NT2/D1 (cell line): ENCODE data around the gene DAB2.

ENCODE experiments used
- DNase-seq: peaks from one replicate; pipeline ENCODE4 v3.0.0-alpha.2; 2011; ENCODE audit warnings: low read depth, low spot score
- H3K27me3 ChIP-seq: 2 replicates; pipeline ENCODE4 v1.6.0; 2011; ENCODE audit warnings: mild to moderate bottlenecking; ENCODE audit not compliant: insufficient read length, insufficient read depth
- H3K36me3 ChIP-seq: 2 replicates; pipeline ENCODE4 v1.6.1; 2011; ENCODE audit warnings: mild to moderate bottlenecking, low read length, mixed read lengths; ENCODE audit not compliant: insufficient read depth, insufficient read length
- H3K4me1 ChIP-seq: 2 replicates; pipeline ENCODE4 v1.5.1; 2011; ENCODE audit not compliant: insufficient read depth, insufficient read length
- H3K4me3 ChIP-seq: 2 replicates; pipeline ENCODE4 v1.5.1; 2011; ENCODE audit warnings: low read depth; ENCODE audit not compliant: insufficient read length
- H3K9ac ChIP-seq: 2 replicates; pipeline ENCODE4 v1.6.0; 2011; ENCODE audit warnings: low read depth; ENCODE audit not compliant: insufficient read length
- H3K9me3 ChIP-seq: 2 replicates; pipeline ENCODE4 v1.5.1; 2011; ENCODE audit warnings: mild to moderate bottlenecking, low read length; ENCODE audit not compliant: insufficient read depth
- SUZ12 ChIP-seq: IDR thresholded peaks from 2 replicates; pipeline ENCODE4 v1.6.1; 2011; ENCODE audit not compliant: insufficient read length, insufficient read depth; ENCODE audit errors: extremely low read depth
- YY1 ChIP-seq: IDR thresholded peaks from 2 replicates; pipeline ENCODE4 v1.6.1; 2011; ENCODE audit not compliant: insufficient read length, insufficient read depth
- ZNF274 ChIP-seq: IDR thresholded peaks from 2 replicates; pipeline ENCODE4 v1.6.1; 2011; ENCODE audit warnings: mild to moderate bottlenecking, low read depth, low read length

The DAB2 gene

GRCh38 chr5:39465843-39466242 lies 41.1 kb upstream of the DAB2 start:
- TF ChIP-seq YY1 (no peak), SUZ12 (no peak), ZNF274 (no peak)
- no peak overlapping the region for H3K4me3 ChIP-seq
- no peaks in the 10 kb centered on the region for H3K4me1 ChIP-seq
- no peaks in the 10 kb centered on the region for H3K27me3 ChIP-seq
- H3K9me3 ChIP-seq: no peaks in the 10 kb centered on the region
- H3K9ac ChIP-seq: no peak overlapping the region
- no peak for DNase-seq
- no peaks in the 10 kb centered on the region for H3K36me3 ChIP-seq

GRCh38 chr5:39465097-39465496 lies 40.3 kb upstream of the DAB2 start:
- no peaks in the 10 kb centered on the region for H3K9me3 ChIP-seq
- no peak overlapping the region for H3K4me3 ChIP-seq
- H3K27me3 ChIP-seq: no peaks in the 10 kb centered on the region
- no peak overlapping the region for H3K9ac ChIP-seq
- no peaks in the 10 kb centered on the region for H3K4me1 ChIP-seq
- no peak for TF ChIP-seq ZNF274
- no peak for TF ChIP-seq SUZ12
- no peak for TF ChIP-seq YY1
- H3K36me3 ChIP-seq: no peaks in the 10 kb centered on the region
- no peak for DNase-seq

GRCh38 chr5:39464088-39464487 lies 39.3 kb upstream of the DAB2 start:
- Histone ChIP-seq H3K9me3 (no peaks in the 10 kb centered on the region), H3K36me3 (no peaks in the 10 kb centered on the region), H3K27me3 (no peaks in the 10 kb centered on the region), H3K4me3 (no peak overlapping the region), H3K4me1 (no peaks in the 10 kb centered on the region), H3K9ac (no peak overlapping the region)
- no peak for DNase-seq
- TF ChIP-seq YY1 (no peak), SUZ12 (no peak), ZNF274 (no peak)

- H3K27me3 ChIP-seq: no peaks in the 10 kb centered on the region
- DNase-seq: no peak
- H3K4me1 ChIP-seq: no peaks in the 10 kb centered on the region
- no peak overlapping the region for H3K4me3 ChIP-seq
- no peaks in the 10 kb centered on the region for H3K9me3 ChIP-seq
- H3K36me3 ChIP-seq: no peaks in the 10 kb centered on the region
- TF ChIP-seq ZNF274: no peak
- TF ChIP-seq SUZ12: no peak
- TF ChIP-seq YY1: no peak
- no peak overlapping the region for H3K9ac ChIP-seq
These were observed 37.4 kb upstream of the DAB2 start for GRCh38 chr5:39462211-39462610.

- Histone ChIP-seq H3K36me3 (no peaks in the 10 kb centered on the region), H3K9ac (no peak overlapping the region), H3K4me3 (no peak overlapping the region), H3K27me3 (no peaks in the 10 kb centered on the region), H3K4me1 (no peaks in the 10 kb centered on the region), H3K9me3 (no peaks in the 10 kb centered on the region)
- no peak for DNase-seq
- TF ChIP-seq SUZ12 (no peak), YY1 (no peak), ZNF274 (no peak)
These were observed 36.4 kb upstream of the DAB2 start for GRCh38 chr5:39461007-39461682.

- H3K27me3 ChIP-seq: no peaks in the 10 kb centered on the region
- no peak overlapping the region for H3K9ac ChIP-seq
- H3K9me3 ChIP-seq: no peaks in the 10 kb centered on the region
- H3K4me3 ChIP-seq: no peak overlapping the region
- H3K4me1 ChIP-seq: no peaks in the 10 kb centered on the region
- H3K36me3 ChIP-seq: no peaks in the 10 kb centered on the region
- TF ChIP-seq YY1 (no peak), ZNF274 (no peak), SUZ12 (no peak)
- no peak for DNase-seq
These were observed 35.1 kb upstream of the DAB2 start for GRCh38 chr5:39459907-39460306.

- Histone ChIP-seq H3K9ac (no peak overlapping the region), H3K27me3 (no peaks in the 10 kb centered on the region), H3K9me3 (no peaks in the 10 kb centered on the region), H3K4me3 (no peak overlapping the region), H3K4me1 (no peaks in the 10 kb centered on the region), H3K36me3 (no peaks in the 10 kb centered on the region)
- TF ChIP-seq ZNF274: no peak
- TF ChIP-seq SUZ12: no peak
- TF ChIP-seq YY1: no peak
- DNase-seq: no peak
These were observed 34.3 kb upstream of the DAB2 start for GRCh38 chr5:39459071-39459470.
